ENCODE results near the gene ZNF473. TPM values are rescaled to one million over a fixed set of nuclear protein-coding genes. Genes with fewer than 3 reads are reported as not detected.

The ZNF473 gene
- total and polyA plus RNA-seq, 2 donors (not counting 3 experiments of a cell fraction or from before 2014, with no cell fraction given) = 3.8 to 8.7 TPM

Other genes starting within 250 kb of the ZNF473 start
- gene FUZ, start 212.7 kb upstream of the ZNF473 start, total RNA-seq = 14.0 and 15.3 TPM in 2 replicates
- gene FUZ, start 212.7 kb upstream of the ZNF473 start, polyA plus RNA-seq = 12.3 and 14.5 TPM in 2 replicates
- gene MED25, start 207.7 kb upstream of the ZNF473 start, total RNA-seq = 55.8 and 62.9 TPM in 2 replicates
- 28.3 and 31.7 TPM in 2 replicates for gene MED25, start 207.7 kb upstream of the ZNF473 start, polyA plus RNA-seq
- gene PTOV1, start 174.8 kb upstream of the ZNF473 start, total RNA-seq = 184 and 187 TPM in 2 replicates
- gene PTOV1, start 174.8 kb upstream of the ZNF473 start, polyA plus RNA-seq = 116 and 125 TPM in 2 replicates
- 112 and 114 TPM in 2 replicates for gene PNKP, start 158.4 kb upstream of the ZNF473 start, total RNA-seq
- 39.4 and 48.4 TPM in 2 replicates for gene PNKP, start 158.4 kb upstream of the ZNF473 start, polyA plus RNA-seq
- gene AKT1S1, start 148.7 kb upstream of the ZNF473 start, total RNA-seq = 61.9 and 64.2 TPM in 2 replicates
- 68.3 and 76.8 TPM in 2 replicates for gene AKT1S1, start 148.7 kb upstream of the ZNF473 start, polyA plus RNA-seq
- 36.1 and 39.3 TPM in 2 replicates for gene TBC1D17, start 148.3 kb upstream of the ZNF473 start, total RNA-seq
- 34.2 and 37.4 TPM in 2 replicates for gene TBC1D17, start 148.3 kb upstream of the ZNF473 start, polyA plus RNA-seq
- gene IL4I1, start 129.1 kb upstream of the ZNF473 start, total RNA-seq = 5.6 and 9.1 TPM in 2 replicates
- gene IL4I1, start 129.1 kb upstream of the ZNF473 start, polyA plus RNA-seq = 5.0 and 7.4 TPM in 2 replicates
- 38.0 and 46.0 TPM in 2 replicates for gene ATF5, start 96.8 kb upstream of the ZNF473 start, total RNA-seq
- gene ATF5, start 96.8 kb upstream of the ZNF473 start, polyA plus RNA-seq = 23.2 and 30.4 TPM in 2 replicates
- gene NUP62, start 96.5 kb upstream of the ZNF473 start, total RNA-seq = 83.2 and 93.7 TPM in 2 replicates
- gene NUP62, start 96.5 kb upstream of the ZNF473 start, polyA plus RNA-seq = 28.8 and 32.0 TPM in 2 replicates
- gene SIGLEC11, start 64.8 kb upstream of the ZNF473 start, total RNA-seq = not detected in 2 replicates
- gene SIGLEC11, start 64.8 kb upstream of the ZNF473 start, polyA plus RNA-seq = not detected in 2 replicates
- gene VRK3, start 633 bp upstream of the ZNF473 start, total RNA-seq = 36.0 and 37.4 TPM in 2 replicates
- 14.6 and 20.4 TPM in 2 replicates for gene VRK3, start 633 bp upstream of the ZNF473 start, polyA plus RNA-seq
- gene IZUMO2, start 137.3 kb downstream of the ZNF473 start, total RNA-seq = not detected in 2 replicates
- gene IZUMO2, start 137.3 kb downstream of the ZNF473 start, polyA plus RNA-seq = not detected in 2 replicates
- 0.13 TPM in 1 of 2 replicates, not detected in the other for gene MYH14, start 177.6 kb downstream of the ZNF473 start, total RNA-seq
- 0.05 TPM in 1 of 2 replicates, not detected in the other for gene MYH14, start 177.6 kb downstream of the ZNF473 start, polyA plus RNA-seq